Panc1 (cell line): ENCODE measurements around the gene MYO1F.

ENCODE experiments used
- POLR2AphosphoS5 ChIP-seq: IDR thresholded peaks from 2 replicates; pipeline ENCODE4 v1.6.1; 2012; ENCODE audit warnings: mild to moderate bottlenecking, low read depth, low read length, moderate library complexity
- SIN3A ChIP-seq: IDR thresholded peaks from 2 replicates; pipeline ENCODE4 v1.6.1; 2012; ENCODE audit warnings: low read depth, mild to moderate bottlenecking, low read length, moderate library complexity, borderline replicate concordance; ENCODE audit not compliant: insufficient read depth
- TCF7L2 ChIP-seq: IDR thresholded peaks from 2 replicates; pipeline ENCODE4 v1.6.1; 2011; ENCODE audit warnings: mild to moderate bottlenecking, low read depth, low read length, inconsistent platforms
- TF ChIP-seq, protein P1 (sequence below): fragments of 450-650 bp; IDR thresholded peaks from 2 replicates; pipeline ENCODE4 v1.5.1; 2017; ENCODE audit warnings: mild to moderate bottlenecking
- TF ChIP-seq, protein P2 (sequence below), 2 experiments: IDR thresholded peaks; 2 replicates each; pipeline ENCODE4 v1.6.1; 2011 to 2012; ENCODE audit warnings: low read depth in 2 of 2, control low read depth in 1 of 2, low read length in 1 of 2, mild to moderate bottlenecking in 1 of 2, moderate library complexity in 1 of 2; ENCODE audit not compliant: insufficient read depth in 1 of 2

DNA sequence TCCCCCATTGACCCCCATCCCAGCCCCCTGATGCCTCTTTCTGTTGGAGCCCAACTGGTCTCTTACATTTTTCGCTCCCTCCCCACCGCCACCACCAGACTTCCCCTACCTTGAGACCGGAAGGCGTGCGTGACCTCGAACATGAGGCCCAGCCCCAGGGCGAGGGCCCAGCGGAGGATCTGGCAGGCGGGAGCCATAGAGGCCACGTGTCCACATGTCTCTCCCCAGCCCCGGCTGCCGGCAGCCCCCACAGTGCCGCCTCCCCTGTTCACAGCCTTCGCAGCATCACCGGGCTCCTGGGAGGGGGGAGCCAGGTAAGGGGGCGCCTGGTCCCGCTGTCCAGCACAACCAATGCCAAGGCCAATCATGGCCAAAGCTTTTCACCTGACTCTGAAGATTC lies 28.3 kb upstream of the MYO1F start:
- TF ChIP-seq SIN3A (no peak), TCF7L2 (no peak), POLR2AphosphoS5 (no peak)
- TF ChIP-seq, protein P1, sequence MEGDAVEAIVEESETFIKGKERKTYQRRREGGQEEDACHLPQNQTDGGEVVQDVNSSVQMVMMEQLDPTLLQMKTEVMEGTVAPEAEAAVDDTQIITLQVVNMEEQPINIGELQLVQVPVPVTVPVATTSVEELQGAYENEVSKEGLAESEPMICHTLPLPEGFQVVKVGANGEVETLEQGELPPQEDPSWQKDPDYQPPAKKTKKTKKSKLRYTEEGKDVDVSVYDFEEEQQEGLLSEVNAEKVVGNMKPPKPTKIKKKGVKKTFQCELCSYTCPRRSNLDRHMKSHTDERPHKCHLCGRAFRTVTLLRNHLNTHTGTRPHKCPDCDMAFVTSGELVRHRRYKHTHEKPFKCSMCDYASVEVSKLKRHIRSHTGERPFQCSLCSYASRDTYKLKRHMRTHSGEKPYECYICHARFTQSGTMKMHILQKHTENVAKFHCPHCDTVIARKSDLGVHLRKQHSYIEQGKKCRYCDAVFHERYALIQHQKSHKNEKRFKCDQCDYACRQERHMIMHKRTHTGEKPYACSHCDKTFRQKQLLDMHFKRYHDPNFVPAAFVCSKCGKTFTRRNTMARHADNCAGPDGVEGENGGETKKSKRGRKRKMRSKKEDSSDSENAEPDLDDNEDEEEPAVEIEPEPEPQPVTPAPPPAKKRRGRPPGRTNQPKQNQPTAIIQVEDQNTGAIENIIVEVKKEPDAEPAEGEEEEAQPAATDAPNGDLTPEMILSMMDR, result no peak
- TF ChIP-seq, protein P2, sequence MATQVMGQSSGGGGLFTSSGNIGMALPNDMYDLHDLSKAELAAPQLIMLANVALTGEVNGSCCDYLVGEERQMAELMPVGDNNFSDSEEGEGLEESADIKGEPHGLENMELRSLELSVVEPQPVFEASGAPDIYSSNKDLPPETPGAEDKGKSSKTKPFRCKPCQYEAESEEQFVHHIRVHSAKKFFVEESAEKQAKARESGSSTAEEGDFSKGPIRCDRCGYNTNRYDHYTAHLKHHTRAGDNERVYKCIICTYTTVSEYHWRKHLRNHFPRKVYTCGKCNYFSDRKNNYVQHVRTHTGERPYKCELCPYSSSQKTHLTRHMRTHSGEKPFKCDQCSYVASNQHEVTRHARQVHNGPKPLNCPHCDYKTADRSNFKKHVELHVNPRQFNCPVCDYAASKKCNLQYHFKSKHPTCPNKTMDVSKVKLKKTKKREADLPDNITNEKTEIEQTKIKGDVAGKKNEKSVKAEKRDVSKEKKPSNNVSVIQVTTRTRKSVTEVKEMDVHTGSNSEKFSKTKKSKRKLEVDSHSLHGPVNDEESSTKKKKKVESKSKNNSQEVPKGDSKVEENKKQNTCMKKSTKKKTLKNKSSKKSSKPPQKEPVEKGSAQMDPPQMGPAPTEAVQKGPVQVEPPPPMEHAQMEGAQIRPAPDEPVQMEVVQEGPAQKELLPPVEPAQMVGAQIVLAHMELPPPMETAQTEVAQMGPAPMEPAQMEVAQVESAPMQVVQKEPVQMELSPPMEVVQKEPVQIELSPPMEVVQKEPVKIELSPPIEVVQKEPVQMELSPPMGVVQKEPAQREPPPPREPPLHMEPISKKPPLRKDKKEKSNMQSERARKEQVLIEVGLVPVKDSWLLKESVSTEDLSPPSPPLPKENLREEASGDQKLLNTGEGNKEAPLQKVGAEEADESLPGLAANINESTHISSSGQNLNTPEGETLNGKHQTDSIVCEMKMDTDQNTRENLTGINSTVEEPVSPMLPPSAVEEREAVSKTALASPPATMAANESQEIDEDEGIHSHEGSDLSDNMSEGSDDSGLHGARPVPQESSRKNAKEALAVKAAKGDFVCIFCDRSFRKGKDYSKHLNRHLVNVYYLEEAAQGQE (IDR thresholded peaks at IDR 0.05; ENCODE audit: insufficient read depth in 1 of 2, low read depth in 2 of 2, low read length in 1 of 2), result no peak
